Effector memory CD4-positive, alpha-beta T cell (primary cell): ENCODE measurements around the gene PYDC2.

Source experiments
- DNase-seq, 3 donors: peaks; one replicate each; pipeline ENCODE4 v3.0.0-alpha.2; 2020
- H3K27ac ChIP-seq: 2 replicates; pipeline ENCODE4 v1.7.0; 2013; ENCODE audit warnings: mild to moderate bottlenecking, low read length, moderate library complexity; ENCODE audit not compliant: insufficient read depth, poor library complexity, severe bottlenecking
- H3K27me3 ChIP-seq: replicated peaks from 2 replicates; pipeline ENCODE4 v1.7.0; 2013; ENCODE audit warnings: mild to moderate bottlenecking, low read length; ENCODE audit not compliant: insufficient read depth, control insufficient read depth, poor library complexity, severe bottlenecking
- H3K36me3 ChIP-seq: 2 replicates; pipeline ENCODE4 v1.7.0; 2013; ENCODE audit warnings: mild to moderate bottlenecking, low read length, moderate library complexity; ENCODE audit not compliant: control insufficient read depth, insufficient read depth
- H3K4me1 ChIP-seq: 2 replicates; pipeline ENCODE4 v1.7.0; 2013; ENCODE audit warnings: low read length, mild to moderate bottlenecking; ENCODE audit not compliant: control insufficient read depth, insufficient read depth, poor library complexity, severe bottlenecking
- H3K4me3 ChIP-seq: 2 replicates; pipeline ENCODE4 v1.7.0; 2013; ENCODE audit warnings: low read length, low read depth, mild to moderate bottlenecking; ENCODE audit not compliant: insufficient read depth, poor library complexity, severe bottlenecking
- H3K9me3 ChIP-seq: 2 replicates; pipeline ENCODE4 v1.7.0; 2013; ENCODE audit warnings: mild to moderate bottlenecking, low read length, moderate library complexity; ENCODE audit not compliant: control insufficient read depth

Gene PYDC2

GRCh38 chr3:191499307-191500080 lies 38.5 kb downstream of the PYDC2 start:
- no peaks in the 10 kb centered on the region for H3K4me1 ChIP-seq
- DNase-seq = no peak
- H3K9me3 ChIP-seq = no peaks in the 10 kb centered on the region
- no peaks in the 10 kb centered on the region for H3K27me3 ChIP-seq
- no peak overlapping the region for H3K4me3 ChIP-seq
- H3K36me3 ChIP-seq = no peaks in the 10 kb centered on the region
- no peak overlapping the region for H3K27ac ChIP-seq

GRCh38 chr3:191500892-191501291 lies 39.9 kb downstream of the PYDC2 start:
- H3K27ac ChIP-seq = no peak overlapping the region
- H3K36me3 ChIP-seq = no peaks in the 10 kb centered on the region
- H3K4me1 ChIP-seq = no peaks in the 10 kb centered on the region
- no peak overlapping the region for H3K4me3 ChIP-seq
- no peaks in the 10 kb centered on the region for H3K9me3 ChIP-seq
- no peak for DNase-seq
- H3K27me3 ChIP-seq = no peaks in the 10 kb centered on the region

GRCh38 chr3:191502583-191502982 lies 41.6 kb downstream of the PYDC2 start:
- no peaks in the 10 kb centered on the region for H3K36me3 ChIP-seq
- no peaks in the 10 kb centered on the region for H3K4me1 ChIP-seq
- no peak for DNase-seq
- H3K27ac ChIP-seq = no peak overlapping the region
- H3K4me3 ChIP-seq = no peak overlapping the region
- no peaks in the 10 kb centered on the region for H3K27me3 ChIP-seq
- H3K9me3 ChIP-seq = no peaks in the 10 kb centered on the region

GRCh38 chr3:191509078-191509477 lies 48.1 kb downstream of the PYDC2 start:
- Histone ChIP-seq H3K36me3 (no peaks in the 10 kb centered on the region), H3K9me3 (no peaks in the 10 kb centered on the region), H3K4me1 (no peaks in the 10 kb centered on the region), H3K27me3 (no peaks in the 10 kb centered on the region), H3K4me3 (no peak overlapping the region), H3K27ac (no peak overlapping the region)
- DNase-seq = no peak
